ENCODE data around the gene CD47. TPM values are rescaled to one million over a fixed set of nuclear protein-coding genes. Genes with fewer than 3 reads are reported as not detected.

The CD47 gene
- total and polyA plus RNA-seq, 2 experiments from 2014 or later, result 81.7 to 101 TPM

GRCh38 chr3:108117241-108117775 lies 26.5 kb upstream of the CD47 start:
- WGBS (ENCODE audit: low lambda C conversion rate, missing lambda C conversion rate), result 53% methylated on average over 6 of the region's 6 CpGs
- no peaks in the 10 kb centered on the region for H3K36me3 ChIP-seq (replicated peaks; ENCODE audit: insufficient read depth, low read depth)
- no peaks in the 10 kb centered on the region for H3K79me2 ChIP-seq
- TF ChIP-seq, protein P1, sequence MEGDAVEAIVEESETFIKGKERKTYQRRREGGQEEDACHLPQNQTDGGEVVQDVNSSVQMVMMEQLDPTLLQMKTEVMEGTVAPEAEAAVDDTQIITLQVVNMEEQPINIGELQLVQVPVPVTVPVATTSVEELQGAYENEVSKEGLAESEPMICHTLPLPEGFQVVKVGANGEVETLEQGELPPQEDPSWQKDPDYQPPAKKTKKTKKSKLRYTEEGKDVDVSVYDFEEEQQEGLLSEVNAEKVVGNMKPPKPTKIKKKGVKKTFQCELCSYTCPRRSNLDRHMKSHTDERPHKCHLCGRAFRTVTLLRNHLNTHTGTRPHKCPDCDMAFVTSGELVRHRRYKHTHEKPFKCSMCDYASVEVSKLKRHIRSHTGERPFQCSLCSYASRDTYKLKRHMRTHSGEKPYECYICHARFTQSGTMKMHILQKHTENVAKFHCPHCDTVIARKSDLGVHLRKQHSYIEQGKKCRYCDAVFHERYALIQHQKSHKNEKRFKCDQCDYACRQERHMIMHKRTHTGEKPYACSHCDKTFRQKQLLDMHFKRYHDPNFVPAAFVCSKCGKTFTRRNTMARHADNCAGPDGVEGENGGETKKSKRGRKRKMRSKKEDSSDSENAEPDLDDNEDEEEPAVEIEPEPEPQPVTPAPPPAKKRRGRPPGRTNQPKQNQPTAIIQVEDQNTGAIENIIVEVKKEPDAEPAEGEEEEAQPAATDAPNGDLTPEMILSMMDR (IDR thresholded peaks at IDR 0.05; ENCODE audit: poor library complexity), result no peak
- no peak for TF ChIP-seq EZH2 (IDR thresholded peaks at IDR 0.05; ENCODE audit: borderline replicate concordance)
- TF ChIP-seq EZH2phosphoT487 (IDR thresholded peaks at IDR 0.05; ENCODE audit: low read depth, severe bottlenecking, unreplicated experiment), result no peak
- H3K9me2 ChIP-seq (replicated peaks; ENCODE audit: insufficient read depth), result no peaks in the 10 kb centered on the region
- no peak overlapping the region for H3K4me3 ChIP-seq
- H3K4me2 ChIP-seq, result no peak overlapping the region
- no peak overlapping the region for H3K27ac ChIP-seq
- H4K20me1 ChIP-seq (ENCODE audit: insufficient read depth, poor library complexity, severe bottlenecking), result no peaks in the 10 kb centered on the region
- DNase-seq (ENCODE audit: low spot score), result no peak
- H2AFZ ChIP-seq, result no peak overlapping the region
- H3K27me3 ChIP-seq, result no peaks in the 10 kb centered on the region
- no peaks in the 10 kb centered on the region for H3K4me1 ChIP-seq (ENCODE audit: insufficient read depth)
- H3K9me3 ChIP-seq (ENCODE audit: low read depth), result no peaks in the 10 kb centered on the region

GRCh38 chr3:108114423-108115065 lies 23.7 kb upstream of the CD47 start:
- TF ChIP-seq EZH2phosphoT487 (IDR thresholded peaks at IDR 0.05; ENCODE audit: low read depth, severe bottlenecking, unreplicated experiment) (no peak), EZH2 (IDR thresholded peaks at IDR 0.05; ENCODE audit: borderline replicate concordance) (no peak)
- TF ChIP-seq, protein P1 (IDR thresholded peaks at IDR 0.05; ENCODE audit: poor library complexity), result no peak
- Histone ChIP-seq H3K27me3 (no peaks in the 10 kb centered on the region), H3K4me3 (no peak overlapping the region), H3K9me2 (replicated peaks; ENCODE audit: insufficient read depth) (no peaks in the 10 kb centered on the region), H3K27ac (no peak overlapping the region), H3K4me2 (no peak overlapping the region), H3K36me3 (replicated peaks; ENCODE audit: insufficient read depth, low read depth) (no peaks in the 10 kb centered on the region), H3K79me2 (no peaks in the 10 kb centered on the region), H3K4me1 (ENCODE audit: insufficient read depth) (no peaks in the 10 kb centered on the region), H4K20me1 (ENCODE audit: insufficient read depth, poor library complexity, severe bottlenecking) (no peaks in the 10 kb centered on the region), H2AFZ (peak overlapping the region; percentile 50), H3K9me3 (ENCODE audit: low read depth) (no peaks in the 10 kb centered on the region)
- WGBS (ENCODE audit: low lambda C conversion rate, missing lambda C conversion rate), result 53% methylated on average over 16 of the region's 16 CpGs
- DNase-seq (ENCODE audit: low spot score), result no peak

GRCh38 chr3:108113975-108114374 lies 23.1 kb upstream of the CD47 start:
- no peak for DNase-seq (ENCODE audit: low spot score)
- Histone ChIP-seq H3K27ac (no peak overlapping the region), H3K79me2 (no peaks in the 10 kb centered on the region), H3K9me2 (replicated peaks; ENCODE audit: insufficient read depth) (no peaks in the 10 kb centered on the region), H3K36me3 (replicated peaks; ENCODE audit: insufficient read depth, low read depth) (no peaks in the 10 kb centered on the region), H3K4me1 (ENCODE audit: insufficient read depth) (no peaks in the 10 kb centered on the region), H3K4me3 (no peak overlapping the region), H2AFZ (no peak overlapping the region), H3K4me2 (no peak overlapping the region), H4K20me1 (ENCODE audit: insufficient read depth, poor library complexity, severe bottlenecking) (no peaks in the 10 kb centered on the region), H3K27me3 (no peaks in the 10 kb centered on the region), H3K9me3 (ENCODE audit: low read depth) (no peaks in the 10 kb centered on the region)
- TF ChIP-seq, protein P1 (IDR thresholded peaks at IDR 0.05; ENCODE audit: poor library complexity), result no peak
- TF ChIP-seq EZH2 (IDR thresholded peaks at IDR 0.05; ENCODE audit: borderline replicate concordance) (no peak), EZH2phosphoT487 (IDR thresholded peaks at IDR 0.05; ENCODE audit: low read depth, severe bottlenecking, unreplicated experiment) (no peak)
- WGBS (ENCODE audit: low lambda C conversion rate, missing lambda C conversion rate), result 95% methylated on average over 15 of the region's 15 CpGs
